SK-N-SH treated with all-trans-retinoic acid at 6 μM for 48 hours (cell line): ENCODE data around the gene TMEM150B.

ENCODE experiments used
- ARNTL ChIP-seq: fragments of 450-650 bp; formaldehyde crosslinking; IDR thresholded peaks from 2 replicates; pipeline ENCODE4 v1.5.0; 2020; ENCODE audit warnings: low read depth, mild to moderate bottlenecking, moderate library complexity, borderline replicate concordance
- OSR1 ChIP-seq: fragments of 250-450 bp; sonication (Bioruptor Pico); IDR thresholded peaks from 2 replicates; pipeline ENCODE4 v1.8.0; 2022; ENCODE audit warnings: moderate library complexity, mild to moderate bottlenecking, inconsistent platforms
- PPARA ChIP-seq: fragments of 250-450 bp; sonication (Bioruptor Pico); IDR thresholded peaks from 2 replicates; pipeline ENCODE4 v1.5.0; 2020; ENCODE audit warnings: mild to moderate bottlenecking, borderline replicate concordance
- SNAI2 ChIP-seq: fragments of 250-450 bp; sonication (Bioruptor Pico); IDR thresholded peaks from 2 replicates; pipeline ENCODE4 v1.5.0; 2020; ENCODE audit warnings: mild to moderate bottlenecking, moderate library complexity
- ZFP3 ChIP-seq: fragments of 250-450 bp; sonication (Bioruptor Pico); IDR thresholded peaks from 2 replicates; pipeline ENCODE4 v1.5.0; 2020; ENCODE audit warnings: mild to moderate bottlenecking, moderate library complexity
- TF ChIP-seq, protein P1 (sequence below): fragments of 250-450 bp; sonication (Bioruptor Pico); IDR thresholded peaks from 2 replicates; pipeline ENCODE4 v1.5.1; 2020; ENCODE audit warnings: low read depth, mild to moderate bottlenecking, moderate library complexity
- TF ChIP-seq, protein P2 (sequence below): fragments of 250-450 bp; sonication (Bioruptor Pico); IDR thresholded peaks from 2 replicates; pipeline ENCODE4 v1.8.0; 2021; ENCODE audit warnings: low read depth, mild to moderate bottlenecking, moderate library complexity, borderline replicate concordance
- TF ChIP-seq, protein P3 (sequence below): fragments of 250-450 bp; sonication (Bioruptor Pico); IDR thresholded peaks from 2 replicates; pipeline ENCODE4 v1.5.1; 2021; ENCODE audit warnings: mild to moderate bottlenecking, moderate library complexity
- TF ChIP-seq, protein P4 (sequence below): fragments of 250-450 bp; sonication (Bioruptor Pico); IDR thresholded peaks from 2 replicates; pipeline ENCODE4 v1.8.0; 2020; ENCODE audit warnings: mild to moderate bottlenecking, moderate library complexity, borderline replicate concordance

DNA sequence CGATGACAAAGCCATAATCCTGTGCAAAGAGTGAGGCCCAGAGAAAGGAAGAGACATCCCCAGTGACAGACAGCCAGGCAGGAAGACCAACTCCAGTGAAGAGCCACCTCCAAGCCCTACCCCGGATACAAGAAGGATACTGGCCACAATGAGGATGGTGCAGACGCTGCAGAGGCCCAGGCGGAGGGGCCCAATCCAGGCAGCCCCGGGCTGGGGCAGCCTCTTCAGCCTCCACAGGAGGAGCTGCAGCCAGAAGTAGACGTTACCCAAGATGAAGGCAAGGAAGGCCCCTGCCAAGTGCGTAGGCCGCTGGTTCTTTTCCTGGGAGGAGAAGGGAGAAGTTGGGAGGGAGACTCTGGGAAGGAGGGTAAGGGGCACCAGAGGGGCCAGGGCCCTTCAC, 8.5 kb downstream of the TMEM150B start:
- no peak for TF ChIP-seq ARNTL (CRISPR knock-in tag)
- no peak for TF ChIP-seq PPARA
- no peak for TF ChIP-seq OSR1 (CRISPR knock-in tag)
- TF ChIP-seq, protein P1, sequence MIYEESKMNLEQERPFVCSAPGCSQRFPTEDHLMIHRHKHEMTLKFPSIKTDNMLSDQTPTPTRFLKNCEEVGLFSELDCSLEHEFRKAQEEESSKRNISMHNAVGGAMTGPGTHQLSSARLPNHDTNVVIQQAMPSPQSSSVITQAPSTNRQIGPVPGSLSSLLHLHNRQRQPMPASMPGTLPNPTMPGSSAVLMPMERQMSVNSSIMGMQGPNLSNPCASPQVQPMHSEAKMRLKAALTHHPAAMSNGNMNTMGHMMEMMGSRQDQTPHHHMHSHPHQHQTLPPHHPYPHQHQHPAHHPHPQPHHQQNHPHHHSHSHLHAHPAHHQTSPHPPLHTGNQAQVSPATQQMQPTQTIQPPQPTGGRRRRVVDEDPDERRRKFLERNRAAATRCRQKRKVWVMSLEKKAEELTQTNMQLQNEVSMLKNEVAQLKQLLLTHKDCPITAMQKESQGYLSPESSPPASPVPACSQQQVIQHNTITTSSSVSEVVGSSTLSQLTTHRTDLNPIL (CRISPR knock-in tag) = no peak
- TF ChIP-seq, protein P2, sequence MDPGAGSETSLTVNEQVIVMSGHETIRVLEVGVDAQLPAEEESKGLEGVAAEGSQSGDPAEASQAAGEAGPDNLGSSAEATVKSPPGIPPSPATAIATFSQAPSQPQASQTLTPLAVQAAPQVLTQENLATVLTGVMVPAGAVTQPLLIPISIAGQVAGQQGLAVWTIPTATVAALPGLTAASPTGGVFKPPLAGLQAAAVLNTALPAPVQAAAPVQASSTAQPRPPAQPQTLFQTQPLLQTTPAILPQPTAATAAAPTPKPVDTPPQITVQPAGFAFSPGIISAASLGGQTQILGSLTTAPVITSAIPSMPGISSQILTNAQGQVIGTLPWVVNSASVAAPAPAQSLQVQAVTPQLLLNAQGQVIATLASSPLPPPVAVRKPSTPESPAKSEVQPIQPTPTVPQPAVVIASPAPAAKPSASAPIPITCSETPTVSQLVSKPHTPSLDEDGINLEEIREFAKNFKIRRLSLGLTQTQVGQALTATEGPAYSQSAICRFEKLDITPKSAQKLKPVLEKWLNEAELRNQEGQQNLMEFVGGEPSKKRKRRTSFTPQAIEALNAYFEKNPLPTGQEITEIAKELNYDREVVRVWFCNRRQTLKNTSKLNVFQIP (CRISPR knock-in tag) = no peak
- TF ChIP-seq ZFP3 (CRISPR knock-in tag) = no peak
- TF ChIP-seq, protein P3, sequence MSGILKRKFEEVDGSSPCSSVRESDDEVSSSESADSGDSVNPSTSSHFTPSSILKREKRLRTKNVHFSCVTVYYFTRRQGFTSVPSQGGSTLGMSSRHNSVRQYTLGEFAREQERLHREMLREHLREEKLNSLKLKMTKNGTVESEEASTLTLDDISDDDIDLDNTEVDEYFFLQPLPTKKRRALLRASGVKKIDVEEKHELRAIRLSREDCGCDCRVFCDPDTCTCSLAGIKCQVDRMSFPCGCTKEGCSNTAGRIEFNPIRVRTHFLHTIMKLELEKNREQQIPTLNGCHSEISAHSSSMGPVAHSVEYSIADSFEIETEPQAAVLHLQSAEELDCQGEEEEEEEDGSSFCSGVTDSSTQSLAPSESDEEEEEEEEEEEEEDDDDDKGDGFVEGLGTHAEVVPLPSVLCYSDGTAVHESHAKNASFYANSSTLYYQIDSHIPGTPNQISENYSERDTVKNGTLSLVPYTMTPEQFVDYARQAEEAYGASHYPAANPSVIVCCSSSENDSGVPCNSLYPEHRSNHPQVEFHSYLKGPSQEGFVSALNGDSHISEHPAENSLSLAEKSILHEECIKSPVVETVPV (CRISPR knock-in tag) = no peak
- TF ChIP-seq, protein P4, sequence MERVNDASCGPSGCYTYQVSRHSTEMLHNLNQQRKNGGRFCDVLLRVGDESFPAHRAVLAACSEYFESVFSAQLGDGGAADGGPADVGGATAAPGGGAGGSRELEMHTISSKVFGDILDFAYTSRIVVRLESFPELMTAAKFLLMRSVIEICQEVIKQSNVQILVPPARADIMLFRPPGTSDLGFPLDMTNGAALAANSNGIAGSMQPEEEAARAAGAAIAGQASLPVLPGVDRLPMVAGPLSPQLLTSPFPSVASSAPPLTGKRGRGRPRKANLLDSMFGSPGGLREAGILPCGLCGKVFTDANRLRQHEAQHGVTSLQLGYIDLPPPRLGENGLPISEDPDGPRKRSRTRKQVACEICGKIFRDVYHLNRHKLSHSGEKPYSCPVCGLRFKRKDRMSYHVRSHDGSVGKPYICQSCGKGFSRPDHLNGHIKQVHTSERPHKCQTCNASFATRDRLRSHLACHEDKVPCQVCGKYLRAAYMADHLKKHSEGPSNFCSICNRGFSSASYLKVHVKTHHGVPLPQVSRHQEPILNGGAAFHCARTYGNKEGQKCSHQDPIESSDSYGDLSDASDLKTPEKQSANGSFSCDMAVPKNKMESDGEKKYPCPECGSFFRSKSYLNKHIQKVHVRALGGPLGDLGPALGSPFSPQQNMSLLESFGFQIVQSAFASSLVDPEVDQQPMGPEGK (CRISPR knock-in tag) = no peak
- no peak for TF ChIP-seq SNAI2
